Thyroid gland (tissue), 4 donors: ENCODE data around the gene MARK1. TPM values are rescaled to one million over a fixed set of nuclear protein-coding genes. Genes with fewer than 3 reads are reported as not detected.

ENCODE experiments used
- DNase-seq, 2 donors: peaks; one replicate each; pipeline ENCODE4 v3.0.0-alpha.2; 2019
- H3K27ac ChIP-seq, 3 donors: fragments of 200-600 bp; sonication (generic); 1 replicate in 2 of 3; 2 replicates in 1 of 3; pipeline ENCODE4 v1.5.1; 2016 to 2019; ENCODE audit warnings: mild to moderate bottlenecking in 1 of 3, moderate library complexity in 1 of 3
- H3K27me3 ChIP-seq: fragments of 200-600 bp; sonication (generic); one replicate; pipeline ENCODE4 v1.5.1; 2019
- H3K36me3 ChIP-seq, 2 donors: fragments of 200-600 bp; sonication (generic); one replicate each; pipeline ENCODE4 v1.5.1; 2016 to 2019
- H3K4me1 ChIP-seq, 2 donors: fragments of 200-600 bp; sonication (generic); one replicate each; pipeline ENCODE4 v1.5.1; 2017 to 2019
- H3K4me3 ChIP-seq, 3 donors: fragments of 200-600 bp; sonication (generic); replicated peaks in 1 of 3; 1 replicate in 2 of 3; 2 replicates in 1 of 3; pipeline ENCODE4 v1.5.1; 2016; ENCODE audit warnings: mild to moderate bottlenecking in 1 of 3
- H3K9me3 ChIP-seq: fragments of 200-600 bp; sonication (generic); one replicate; pipeline ENCODE4 v1.5.1; 2017
- POLR2A ChIP-seq, 2 donors: fragments of 450-650 bp; IDR thresholded peaks; one replicate each; pipeline ENCODE4 v1.6.1; 2017; ENCODE audit warnings: antibody characterized with exemption in 2 of 2, mild to moderate bottlenecking in 2 of 2, moderate library complexity in 1 of 2
- WGBS, 2 donors: methylation state at CpG; one replicate each; pipeline ENCODE4 v1.1.5; 2017; 5-methylcytosine and 5-hydroxymethylcytosine counted together
- intact Hi-C: fragments of 100-400 bp; cut with DNase I; formaldehyde crosslinking; loops from one replicate; pipeline ENCODE4 v1.15.1; 2023
- total RNA-seq, 4 donors: library from RNA; depleted of rRNA; stranded (reverse); fragments of >200 nt; gene quantifications; one replicate each; pipeline ENCODE4 v1.2.3, GENCODE V29; 2016
- TF ChIP-seq, protein P1 (sequence below), 6 experiments: fragments of 200-600 bp in 3 of 6; fragments of 450-650 bp in 3 of 6; sonication (generic) in 3 of 6; IDR thresholded peaks; one replicate each; pipeline ENCODE4 v1.5.1; 2016 to 2019; ENCODE audit warnings: antibody characterized with exemption in 6 of 6, mild to moderate bottlenecking in 2 of 6, inconsistent platforms in 1 of 6, moderate library complexity in 1 of 6

The MARK1 gene
- total RNA-seq, 4 donors from 2014 or later, result 10.9 to 21.2 (median 14.4) TPM

DNA sequence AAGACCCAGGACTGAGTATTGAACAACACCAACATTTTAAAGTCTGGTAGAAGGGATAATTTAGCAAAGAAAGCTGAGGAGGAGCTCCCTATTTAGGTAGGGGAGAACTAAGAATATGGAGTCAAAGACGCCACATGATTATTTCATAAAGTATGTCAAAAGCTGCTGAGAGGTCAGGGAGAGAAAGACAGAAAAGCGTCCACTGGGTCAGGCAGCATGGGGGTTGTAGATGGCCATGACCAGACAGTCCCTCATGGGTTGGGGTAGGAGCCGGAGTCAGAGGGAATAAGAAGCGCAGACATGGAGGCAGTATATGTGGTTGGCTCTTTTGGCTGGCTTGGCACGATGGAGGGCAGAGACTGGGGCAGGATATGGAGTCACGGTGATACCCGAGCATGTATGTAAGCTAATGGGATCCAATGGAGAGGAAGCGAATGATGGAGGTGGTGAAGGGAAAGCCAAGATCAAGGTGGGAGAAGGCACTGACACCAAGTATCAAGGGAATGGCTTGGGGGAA, 167.0 kb downstream of the MARK1 start:
- DNase-seq, result no peak
- peaks cover under 1 to 9% of the 10 kb centered on the region in 2 donors for H3K4me1 ChIP-seq
- no peaks in the 10 kb centered on the region for H3K9me3 ChIP-seq
- TF ChIP-seq POLR2A (IDR thresholded peaks at IDR 0.05), result no peak
- TF ChIP-seq, protein P1, sequence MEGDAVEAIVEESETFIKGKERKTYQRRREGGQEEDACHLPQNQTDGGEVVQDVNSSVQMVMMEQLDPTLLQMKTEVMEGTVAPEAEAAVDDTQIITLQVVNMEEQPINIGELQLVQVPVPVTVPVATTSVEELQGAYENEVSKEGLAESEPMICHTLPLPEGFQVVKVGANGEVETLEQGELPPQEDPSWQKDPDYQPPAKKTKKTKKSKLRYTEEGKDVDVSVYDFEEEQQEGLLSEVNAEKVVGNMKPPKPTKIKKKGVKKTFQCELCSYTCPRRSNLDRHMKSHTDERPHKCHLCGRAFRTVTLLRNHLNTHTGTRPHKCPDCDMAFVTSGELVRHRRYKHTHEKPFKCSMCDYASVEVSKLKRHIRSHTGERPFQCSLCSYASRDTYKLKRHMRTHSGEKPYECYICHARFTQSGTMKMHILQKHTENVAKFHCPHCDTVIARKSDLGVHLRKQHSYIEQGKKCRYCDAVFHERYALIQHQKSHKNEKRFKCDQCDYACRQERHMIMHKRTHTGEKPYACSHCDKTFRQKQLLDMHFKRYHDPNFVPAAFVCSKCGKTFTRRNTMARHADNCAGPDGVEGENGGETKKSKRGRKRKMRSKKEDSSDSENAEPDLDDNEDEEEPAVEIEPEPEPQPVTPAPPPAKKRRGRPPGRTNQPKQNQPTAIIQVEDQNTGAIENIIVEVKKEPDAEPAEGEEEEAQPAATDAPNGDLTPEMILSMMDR (IDR thresholded peaks at IDR 0.05), result no peak
- no peaks in the 10 kb centered on the region for H3K36me3 ChIP-seq
- no peaks in the 10 kb centered on the region for H3K27me3 ChIP-seq
- intact Hi-C loops, result loop anchor here (5.0 kb wide), 1 partner anchor 37 kb away; no protein-coding TSS in a partner anchor
- no peak overlapping the region for H3K4me3 ChIP-seq
- no peak overlapping the region for H3K27ac ChIP-seq
- WGBS, 2 donors, result 95 to 97% methylated on average over 8 of the region's 8 CpGs

DNA sequence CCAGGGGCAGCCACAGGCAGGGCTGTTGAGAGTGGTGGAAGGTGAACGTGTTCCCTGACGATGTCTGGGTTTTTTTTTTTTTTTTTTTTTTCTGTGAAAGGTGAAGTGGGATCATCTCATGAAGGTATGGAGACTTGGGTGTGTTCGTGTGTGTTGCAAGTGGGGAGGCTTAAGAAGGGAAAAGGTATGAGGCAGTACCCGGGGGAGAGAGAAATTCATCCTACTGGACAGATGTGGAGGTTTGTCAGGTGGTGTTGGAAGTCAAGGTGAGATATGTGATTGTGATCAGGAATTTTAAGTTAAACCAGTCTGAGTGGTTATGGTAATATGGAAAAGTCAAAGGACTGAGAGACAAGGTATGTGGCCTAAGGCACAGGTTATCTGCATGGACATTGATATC, 167.5 kb downstream of the MARK1 start:
- no peak for DNase-seq
- Histone ChIP-seq H3K4me3 (no peak overlapping the region), H3K36me3 (no peaks in the 10 kb centered on the region), H3K4me1 (peaks cover 0 to 13% of the 10 kb centered on the region in 2 donors), H3K27ac (no peak overlapping the region), H3K9me3 (no peaks in the 10 kb centered on the region), H3K27me3 (no peaks in the 10 kb centered on the region)
- WGBS, 2 donors, result 92 to 94% methylated on average over 4 of the region's 4 CpGs
- intact Hi-C loops, result no loop called here
- TF ChIP-seq, protein P1 (IDR thresholded peaks at IDR 0.05), result no peak
- no peak for TF ChIP-seq POLR2A (IDR thresholded peaks at IDR 0.05)

DNA sequence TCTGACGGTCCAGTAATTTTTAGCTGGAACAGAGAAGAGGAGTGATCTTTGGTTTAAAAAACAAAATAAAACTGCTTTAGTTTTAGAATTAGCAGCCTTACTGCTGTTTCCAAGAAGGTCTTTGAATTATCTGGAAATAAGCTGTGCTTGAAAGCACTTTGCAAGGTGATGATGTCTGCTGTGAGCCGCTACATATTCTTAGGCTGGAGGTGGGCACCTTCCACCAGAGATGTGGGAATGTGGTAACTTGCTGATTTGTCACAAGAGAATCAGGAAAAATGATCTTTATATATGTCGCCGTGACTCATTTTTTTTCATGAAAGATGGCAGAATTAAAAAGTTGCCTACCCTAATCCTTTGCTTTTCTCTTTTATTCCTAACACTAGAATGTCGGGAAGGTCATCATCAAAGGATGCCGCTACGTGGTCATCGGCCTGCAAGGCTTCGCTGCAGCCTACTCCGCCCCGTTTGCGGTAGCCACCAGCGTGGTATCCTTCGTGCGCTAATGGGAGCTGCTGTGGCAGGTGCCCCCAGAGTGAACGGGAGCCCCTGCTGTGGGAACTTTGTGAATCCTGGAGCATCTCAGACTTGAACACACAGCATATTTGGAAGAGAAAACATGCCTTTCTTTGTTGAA, 168.4 kb downstream of the MARK1 start:
- Histone ChIP-seq H3K4me3 (no peak overlapping the region), H3K27me3 (no peaks in the 10 kb centered on the region), H3K27ac (no peak overlapping the region), H3K4me1 (peaks cover 0 to 17% of the 10 kb centered on the region in 2 donors), H3K36me3 (no peaks in the 10 kb centered on the region), H3K9me3 (no peaks in the 10 kb centered on the region)
- no peak for TF ChIP-seq POLR2A (IDR thresholded peaks at IDR 0.05)
- TF ChIP-seq, protein P1 (IDR thresholded peaks at IDR 0.05), result no peak
- DNase-seq, result no peak
- WGBS, 2 donors, result 96 to 97% methylated on average over 14 to 16 of the region's 16 CpGs
- intact Hi-C loops, result no loop called here

DNA sequence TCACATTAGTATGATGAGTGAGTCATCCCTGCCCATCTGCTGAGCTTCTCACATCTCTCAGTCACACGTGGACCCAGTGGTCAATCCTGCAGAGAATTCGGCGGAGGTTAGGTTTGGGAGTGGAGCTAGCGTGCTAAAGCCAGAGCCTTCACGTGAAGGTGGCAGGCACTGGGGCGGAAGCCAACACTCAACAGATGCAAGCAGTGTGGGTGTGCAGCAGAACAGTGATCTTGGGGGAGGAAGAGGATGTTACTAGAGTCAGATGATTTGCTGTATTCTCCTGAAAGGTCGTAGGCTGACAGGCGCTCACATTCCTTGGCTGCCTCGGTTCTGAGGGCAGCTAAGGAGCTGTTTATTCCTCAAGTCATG, 168.9 kb downstream of the MARK1 start:
- no peak for DNase-seq
- Histone ChIP-seq H3K4me1 (peaks cover 0 to 12% of the 10 kb centered on the region in 2 donors), H3K4me3 (no peak overlapping the region), H3K9me3 (no peaks in the 10 kb centered on the region), H3K27ac (no peak overlapping the region), H3K27me3 (no peaks in the 10 kb centered on the region), H3K36me3 (no peaks in the 10 kb centered on the region)
- TF ChIP-seq POLR2A (IDR thresholded peaks at IDR 0.05), result no peak
- 81 to 86% methylated on average over 9 of the region's 9 CpGs for WGBS, 2 donors
- intact Hi-C loops, result no loop called here

DNA sequence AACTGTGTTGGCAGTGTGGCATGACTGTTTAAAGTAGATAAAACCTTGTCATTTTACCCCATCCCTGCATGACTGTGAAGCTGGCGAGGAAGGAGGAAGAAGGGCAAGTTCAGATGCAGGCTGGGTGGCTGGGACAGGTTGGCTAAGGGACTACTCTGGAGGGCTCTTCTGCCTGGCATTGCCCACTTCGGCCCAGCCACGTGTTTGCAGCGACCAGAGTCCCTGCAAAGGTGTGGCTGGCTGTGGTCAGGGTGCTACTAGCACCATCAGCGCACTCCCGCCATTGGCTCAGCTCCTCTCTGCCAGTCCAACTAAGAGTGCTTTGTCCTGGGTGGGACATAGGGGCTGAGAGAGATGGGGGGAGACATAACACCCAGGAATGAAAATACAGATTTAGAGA, 169.4 kb downstream of the MARK1 start:
- H3K9me3 ChIP-seq, result no peaks in the 10 kb centered on the region
- TF ChIP-seq, protein P1 (IDR thresholded peaks at IDR 0.05), result no peak
- TF ChIP-seq POLR2A (IDR thresholded peaks at IDR 0.05), result no peak
- H3K4me3 ChIP-seq, result no peak overlapping the region
- DNase-seq, result no peak
- no peaks in the 10 kb centered on the region for H3K27me3 ChIP-seq
- intact Hi-C loops, result no loop called here
- H3K4me1 ChIP-seq, result peaks cover 0 to 10% of the 10 kb centered on the region in 2 donors
- H3K36me3 ChIP-seq, result no peaks in the 10 kb centered on the region
- 93 to 94% methylated on average over 6 of the region's 6 CpGs for WGBS, 2 donors
- no peak overlapping the region for H3K27ac ChIP-seq
